GM18951 (cell line): ENCODE data around the gene BIRC7.
"Not testable (repeated sequence)": the region's sequence is repeated elsewhere in the genome, so short reads cannot be mapped to it uniquely, and the experiment has no call there.

ENCODE experiments used
- POLR2A ChIP-seq: IDR thresholded peaks from 4 replicates; pipeline ENCODE4 v1.6.1; 2011; ENCODE audit warnings: mild to moderate bottlenecking; ENCODE audit not compliant: insufficient read length, insufficient read depth; ENCODE audit errors: extremely low read depth
- in situ Hi-C: fragments of 300-500 bp; cut with MboI; formaldehyde crosslinking; loops from one replicate; pipeline ENCODE4 v1.12.0; 2022; ENCODE audit warnings: low sequenced_read_pairs, mixed read lengths, inconsistent platforms; ENCODE audit not compliant: unreplicated experiment

The BIRC7 gene

DNA sequence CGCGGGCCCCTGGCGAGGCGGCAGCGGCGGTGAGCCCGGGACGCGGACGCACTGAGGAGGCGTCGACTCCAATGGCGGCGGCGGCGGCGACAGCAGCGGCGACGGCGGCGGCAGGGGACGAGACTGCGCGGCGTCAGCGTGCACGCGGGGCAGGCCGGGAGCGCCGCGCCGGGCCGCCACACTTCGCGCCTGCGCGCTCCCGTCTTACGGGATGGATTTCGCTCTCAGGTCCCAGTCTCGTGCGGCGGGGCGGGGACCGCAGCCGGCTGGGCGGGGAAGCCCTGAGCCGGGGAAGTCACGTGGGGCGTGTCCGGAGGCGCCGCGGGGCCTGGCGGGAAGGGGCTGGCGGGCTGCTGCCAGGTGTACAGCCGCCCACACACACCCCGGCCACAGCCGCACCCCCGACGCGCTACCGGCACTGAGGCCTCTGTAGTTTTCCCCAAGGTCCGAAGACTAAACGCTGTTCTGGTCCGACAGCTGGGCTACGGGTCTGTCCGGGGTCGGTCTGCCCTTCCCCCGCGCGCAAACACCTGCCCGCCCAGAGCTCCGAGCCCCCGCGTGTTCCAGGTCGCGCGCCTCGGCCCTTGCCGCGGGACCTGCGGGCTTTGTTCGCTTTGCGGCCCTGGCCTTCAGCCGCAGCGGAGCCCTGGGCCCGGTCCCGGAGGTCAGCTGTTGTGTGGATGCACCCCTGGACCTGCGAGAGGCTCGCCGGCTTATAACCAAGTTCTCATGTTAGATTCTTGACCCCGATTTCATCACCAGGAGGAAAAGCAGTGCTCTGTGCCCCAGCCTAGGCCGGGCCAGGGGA lies 19.5 kb upstream of the BIRC7 start, which contains the start of gene YTHDF1:
TSS of gene YTHDF1 (minus strand) at position 91 of the 808 bp plus-strand sequence. CDS start 239 bp downstream, outside the sequence.
- in situ Hi-C loops = no loop called here

DNA sequence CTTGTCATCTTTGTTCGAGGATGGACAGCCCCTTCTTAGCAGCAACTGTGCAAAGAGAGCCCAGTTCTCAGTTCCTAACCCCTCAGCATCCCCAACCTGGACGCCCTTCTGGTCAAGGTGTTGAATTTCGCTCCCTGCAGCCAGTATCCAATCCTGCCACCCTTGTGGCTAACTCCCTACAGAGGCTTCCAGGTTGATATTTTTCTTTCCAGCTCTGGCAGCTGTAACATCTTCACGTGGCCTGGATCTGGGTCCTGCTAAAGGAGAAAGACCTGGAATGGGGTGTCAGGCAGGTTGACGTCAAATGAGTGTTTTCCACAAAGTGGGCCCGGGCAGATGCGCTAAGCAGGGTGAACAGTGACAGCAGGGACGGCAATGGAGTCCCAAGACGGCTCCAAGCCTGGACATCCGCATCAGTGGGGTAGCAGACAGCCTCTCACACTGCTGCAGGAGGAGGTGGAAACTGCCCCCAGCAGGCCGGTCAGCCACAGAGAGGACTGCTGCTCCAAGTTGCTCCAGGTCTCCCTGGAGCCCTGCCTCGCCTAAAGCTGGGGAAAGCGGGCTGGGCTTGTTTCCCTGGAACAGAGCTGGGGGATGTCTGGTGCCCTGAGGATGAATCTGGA lies 18.7 kb upstream of the BIRC7 start:
- TF ChIP-seq POLR2A = no peak
- in situ Hi-C loops = no loop called here

More for the DNA sequence above, 19.5 kb upstream of the BIRC7 start, which contains the start of gene YTHDF1:
- peak; percentile 77 for TF ChIP-seq POLR2A

GRCh38 chr20:63217706-63218105 lies 18.0 kb upstream of the BIRC7 start:
- in situ Hi-C loops = no loop called here
- no peak for TF ChIP-seq POLR2A

DNA sequence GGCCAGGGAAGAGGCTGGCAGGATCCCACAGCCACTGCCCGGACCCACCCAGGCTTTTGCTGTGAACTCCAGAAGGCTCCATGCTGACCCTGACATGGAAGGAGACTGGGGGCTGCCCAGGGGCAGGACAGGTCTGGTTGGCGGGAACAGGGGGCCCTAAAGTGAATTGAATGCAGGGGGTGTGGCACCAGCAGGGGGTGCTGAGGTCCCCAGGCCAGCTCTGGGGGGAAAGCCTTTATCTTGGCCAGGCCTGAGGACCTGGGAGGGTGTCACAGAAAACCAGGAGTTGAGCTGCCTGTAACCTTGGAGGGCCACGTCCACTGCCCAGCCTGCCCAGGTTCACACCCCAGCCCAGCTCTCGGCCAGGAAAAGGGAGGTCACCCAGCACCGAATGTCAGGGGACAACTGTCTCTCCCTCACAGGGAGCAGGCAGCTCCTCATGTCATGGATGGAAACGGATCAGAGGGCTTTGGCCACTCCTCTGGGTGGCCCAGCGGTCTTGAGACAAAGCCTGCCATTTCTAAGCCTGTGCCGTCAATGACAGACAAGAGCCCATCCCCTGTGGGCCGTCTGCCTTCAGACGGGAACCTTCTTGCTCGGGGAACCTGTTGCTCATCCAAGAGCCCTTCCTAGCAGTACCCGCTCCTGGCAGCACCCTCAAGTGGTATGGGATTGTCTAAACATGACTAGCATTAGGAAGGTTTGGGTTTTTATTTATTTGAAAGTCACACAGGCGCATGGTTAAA lies 16.8 kb upstream of the BIRC7 start:
- TF ChIP-seq POLR2A = no peak
- in situ Hi-C loops = no loop called here

DNA sequence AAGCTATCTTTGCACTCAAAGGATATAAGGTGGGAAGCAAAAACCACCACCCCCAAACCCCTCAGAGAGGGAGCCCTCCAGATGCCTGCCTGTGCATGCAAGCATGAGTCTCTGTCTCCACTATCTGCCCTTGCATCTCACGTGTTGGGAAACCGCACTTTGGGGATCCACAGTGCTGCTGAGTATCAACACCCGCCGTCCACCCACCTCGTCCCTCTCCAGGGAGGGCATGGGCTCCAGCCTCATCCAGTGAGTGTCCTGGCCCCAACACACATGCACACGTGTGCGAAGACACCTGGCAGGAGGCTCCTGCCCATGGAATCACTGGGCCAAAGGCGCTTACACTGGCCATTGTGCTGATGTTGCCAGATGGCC lies 16.3 kb upstream of the BIRC7 start:
- in situ Hi-C loops = no loop called here
- TF ChIP-seq POLR2A = no peak

DNA sequence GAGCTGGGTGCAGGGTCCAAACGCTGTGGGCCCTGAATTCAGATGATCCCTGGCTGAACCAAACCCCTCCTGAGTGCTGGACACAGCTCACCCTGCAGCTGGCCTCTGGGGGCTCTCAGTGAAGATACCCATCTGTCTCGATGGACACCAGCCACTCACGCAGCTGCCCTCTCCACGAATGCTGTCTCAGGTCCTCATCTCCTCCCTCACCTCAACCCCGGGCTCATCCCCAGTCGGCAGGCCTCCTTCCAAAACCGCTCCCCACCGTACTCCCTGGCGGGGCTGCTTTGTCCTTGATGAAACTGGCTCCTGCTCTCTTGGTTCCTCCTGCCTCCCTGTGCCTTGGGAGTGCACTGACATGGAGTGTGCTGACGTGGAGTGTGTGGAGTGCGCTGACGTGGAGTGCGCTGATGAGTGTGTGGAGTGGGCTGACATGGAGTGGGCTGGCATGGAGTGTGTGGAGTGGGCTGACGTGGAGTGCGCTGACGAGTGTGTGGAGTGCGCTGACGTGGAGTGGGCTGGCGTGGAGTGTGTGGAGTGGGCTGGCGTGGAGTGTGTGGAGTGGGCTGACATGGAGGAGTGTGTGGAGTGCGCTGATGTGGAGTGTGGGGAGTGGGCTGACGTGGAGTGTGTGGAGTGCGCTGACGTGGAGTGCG lies 15.7 kb upstream of the BIRC7 start:
- in situ Hi-C loops = no loop called here
- TF ChIP-seq POLR2A = no peak

- in situ Hi-C loops = no loop called here
- no peak for TF ChIP-seq POLR2A
Observed at GRCh38 chr20:63220696-63221399, 14.9 kb upstream of the BIRC7 start.

GRCh38 chr20:63221400-63222053 lies 14.2 kb upstream of the BIRC7 start:
- in situ Hi-C loops = not testable (repeated sequence)

DNA sequence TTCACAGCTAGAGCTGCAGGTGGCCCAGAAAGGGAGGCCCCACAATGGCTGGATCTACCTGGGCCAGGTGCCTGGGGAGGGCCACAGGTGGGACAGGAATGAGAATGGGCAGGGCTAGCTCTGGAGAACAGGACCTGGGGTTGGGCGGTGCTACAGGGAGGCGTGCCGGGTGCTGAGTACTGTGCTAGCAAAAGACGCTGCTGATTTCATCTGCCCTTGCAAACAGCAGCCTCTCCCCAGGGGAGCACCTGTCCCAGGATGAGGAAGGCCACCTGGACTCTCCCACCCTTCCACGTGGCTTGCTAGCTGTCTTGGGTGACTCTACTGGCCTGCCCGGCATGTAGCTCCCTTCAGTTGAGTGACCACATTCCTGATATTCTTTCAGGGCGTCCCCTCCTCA lies 13.2 kb upstream of the BIRC7 start:
- in situ Hi-C loops = no loop called here
- no peak for TF ChIP-seq POLR2A

- in situ Hi-C loops = no loop called here
- no peak for TF ChIP-seq POLR2A
Observed at GRCh38 chr20:63223121-63223825, 12.4 kb upstream of the BIRC7 start.

GRCh38 chr20:63223826-63224207 lies 11.9 kb upstream of the BIRC7 start:
- in situ Hi-C loops = no loop called here
- no peak for TF ChIP-seq POLR2A
